GM19025 (cell line): ENCODE data around the gene WDR91.
"Not testable (repeated sequence)": the region's sequence is repeated elsewhere in the genome, so short reads cannot be mapped to it uniquely, and the experiment has no call there.

ENCODE experiments used
- ATAC-seq: cut with Tn5 transposase; IDR thresholded peaks from one replicate; pipeline ENCODE4 v1.9.1; 2021; ENCODE audit warnings: mild to moderate bottlenecking, low read depth, moderate library complexity; ENCODE audit not compliant: unreplicated experiment

WDR91 gene

DNA sequence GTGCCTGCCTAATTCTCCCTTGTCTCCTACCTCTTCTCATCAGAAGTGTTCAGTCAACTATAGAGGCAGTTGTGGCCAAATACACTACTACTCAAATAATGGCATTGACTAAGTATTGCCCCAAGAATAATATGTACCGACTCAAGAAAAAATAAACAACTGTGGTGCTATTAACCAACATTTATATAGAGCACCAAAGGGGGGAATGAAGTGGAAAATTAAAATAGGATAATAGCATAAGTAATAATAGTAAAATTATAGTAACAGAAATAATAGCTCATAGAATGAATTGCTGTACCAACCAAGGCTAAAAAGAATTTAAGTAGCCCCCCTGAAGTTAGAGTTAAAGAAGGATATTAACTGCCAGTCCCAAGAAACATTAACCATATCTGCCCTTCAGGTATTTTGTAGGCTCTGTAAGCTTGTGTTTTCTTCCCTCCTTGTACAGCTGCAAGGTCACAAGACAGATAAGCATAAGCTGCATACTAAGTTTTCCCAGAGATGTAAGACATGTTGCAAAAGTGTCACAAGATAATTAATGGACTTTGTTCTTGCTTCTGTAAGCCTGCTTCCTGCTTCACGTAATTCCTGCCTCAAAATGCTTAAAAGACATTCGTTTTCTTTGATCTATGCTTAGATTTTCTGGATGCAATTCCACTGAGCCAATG lies 29.9 kb downstream of the WDR91 start:
- no peak for ATAC-seq

GRCh38 chr7:135180122-135180521 lies 31.2 kb downstream of the WDR91 start:
- no peak for ATAC-seq

GRCh38 chr7:135179321-135179925 lies 31.9 kb downstream of the WDR91 start:
- no peak for ATAC-seq

- ATAC-seq: no peak
These were observed 33.0 kb downstream of the WDR91 start for GRCh38 chr7:135178364-135178763.

DNA sequence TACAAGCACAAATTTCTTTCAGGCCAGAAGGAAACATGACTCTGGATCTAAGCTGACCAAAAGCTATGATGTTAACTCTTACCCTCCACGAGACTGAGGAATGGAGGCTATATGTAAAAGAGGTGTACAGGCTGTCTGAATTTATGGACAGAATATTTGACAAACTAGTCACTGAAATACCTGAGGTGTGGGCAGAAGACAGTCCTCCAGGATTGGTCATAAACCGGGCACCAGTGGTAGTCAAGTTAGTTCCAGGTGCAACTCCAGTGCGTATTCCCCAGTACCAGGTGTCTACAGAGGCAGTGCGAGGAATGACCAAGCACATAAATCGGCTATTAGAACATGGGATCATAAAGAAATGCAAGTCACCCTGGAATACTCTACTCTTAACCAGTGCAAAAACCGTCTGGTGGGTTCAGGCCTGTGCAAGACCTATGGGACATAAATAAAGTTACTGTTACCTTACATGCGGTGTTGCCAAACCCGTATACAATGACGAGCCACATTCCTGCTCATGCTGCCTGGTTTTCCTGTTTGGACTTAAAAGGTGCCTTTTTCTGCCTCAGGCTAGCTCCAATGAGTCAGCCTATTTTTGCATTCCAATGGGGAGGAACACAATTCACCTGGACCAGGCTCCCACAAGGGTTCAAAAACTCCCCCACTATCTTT lies 34.2 kb downstream of the WDR91 start:
- ATAC-seq: no peak

DNA sequence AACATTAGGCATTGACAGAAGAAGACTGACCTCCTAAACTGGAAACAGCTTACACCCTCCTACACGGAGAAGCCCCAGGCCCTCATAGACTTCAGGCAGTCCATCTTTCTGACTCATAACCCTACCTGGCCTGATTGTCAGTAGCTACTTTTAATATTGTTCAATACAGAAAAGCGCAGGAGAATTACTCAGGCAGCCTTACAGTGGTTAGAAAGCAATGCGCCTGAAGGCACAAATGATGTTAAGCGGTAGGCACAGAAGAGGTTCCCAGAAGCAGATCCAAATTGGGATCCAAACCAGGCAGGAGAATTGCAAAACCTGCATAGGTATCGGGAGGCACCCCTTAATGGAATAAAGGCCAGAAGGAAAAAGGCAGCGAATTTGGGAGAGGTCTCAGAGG lies 35.4 kb downstream of the WDR91 start:
- no peak for ATAC-seq

- no peak for ATAC-seq
These were observed 36.4 kb downstream of the WDR91 start for GRCh38 chr7:135174941-135175340.

GRCh38 chr7:135173916-135174315 lies 37.4 kb downstream of the WDR91 start:
- not testable (repeated sequence) for ATAC-seq

DNA sequence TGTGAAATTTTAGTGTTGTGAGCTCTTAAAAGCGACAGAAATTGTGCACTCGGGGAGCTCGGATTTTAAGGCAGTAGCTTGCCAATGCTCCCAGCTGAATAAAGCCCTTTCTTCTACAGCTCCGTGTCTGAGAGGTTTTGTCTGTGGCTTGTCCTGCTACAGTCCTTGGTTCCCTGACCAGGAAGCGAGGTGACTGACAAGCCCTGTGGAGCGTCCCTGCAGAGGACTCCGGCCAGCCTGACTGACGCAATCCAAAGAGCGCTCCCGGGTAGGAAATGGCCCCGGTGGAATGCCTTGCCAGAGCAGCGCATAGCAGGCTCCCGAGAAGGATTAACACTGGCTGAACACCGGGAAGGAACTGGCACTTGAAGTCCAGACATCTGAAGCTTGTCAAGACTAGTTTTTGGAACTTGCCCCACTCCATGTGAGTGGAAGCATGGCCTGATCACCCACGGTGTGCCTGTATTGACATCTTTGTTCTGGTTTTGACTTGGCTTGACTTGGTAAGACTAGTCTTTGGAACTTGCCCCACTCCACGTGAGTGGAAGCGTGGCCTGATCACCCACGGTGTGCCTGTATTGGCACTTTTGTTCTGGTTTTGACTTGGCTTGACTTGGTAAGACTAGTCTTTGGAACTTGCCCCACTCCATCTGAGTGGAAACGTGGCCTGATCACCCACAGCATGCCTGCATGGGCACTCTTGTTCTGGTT lies 39.6 kb downstream of the WDR91 start:
- not testable (repeated sequence) for ATAC-seq

DNA sequence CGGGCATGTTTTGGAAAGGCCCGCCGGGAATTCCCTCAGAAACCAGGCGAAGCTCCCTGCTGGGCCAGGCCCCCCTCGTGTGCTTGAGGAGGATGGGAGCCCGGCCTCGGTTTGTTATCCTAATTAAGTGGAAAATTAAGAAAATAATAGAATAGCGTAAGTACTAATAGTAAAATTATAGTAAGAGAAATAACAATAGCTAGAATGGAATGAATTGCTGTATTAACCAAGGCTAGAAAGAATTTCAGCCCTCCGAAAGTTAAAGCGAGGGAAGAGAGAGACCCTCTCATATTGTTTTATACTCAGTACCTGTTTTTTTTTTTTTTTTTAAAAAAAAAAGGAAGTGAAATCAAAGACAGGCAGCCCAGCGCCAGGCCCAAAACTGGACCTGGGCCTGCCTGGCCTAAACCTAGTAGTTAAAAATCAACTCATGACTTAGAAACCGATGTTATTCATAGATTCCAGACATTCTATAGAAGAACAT lies 40.3 kb downstream of the WDR91 start:
- peak; percentile 9 for ATAC-seq

GRCh38 chr7:135170274-135170997 lies 40.9 kb downstream of the WDR91 start, which contains the start of gene CYREN:
Gene CYREN, minus strand, starts transcription at chr7:135170707. Its CDS starts 1,785 bp downstream, at chr7:135168922.
- ATAC-seq: peak; percentile 65

GRCh38 chr7:135169964-135170273 lies 41.4 kb downstream of the WDR91 start:
- no peak for ATAC-seq

DNA sequence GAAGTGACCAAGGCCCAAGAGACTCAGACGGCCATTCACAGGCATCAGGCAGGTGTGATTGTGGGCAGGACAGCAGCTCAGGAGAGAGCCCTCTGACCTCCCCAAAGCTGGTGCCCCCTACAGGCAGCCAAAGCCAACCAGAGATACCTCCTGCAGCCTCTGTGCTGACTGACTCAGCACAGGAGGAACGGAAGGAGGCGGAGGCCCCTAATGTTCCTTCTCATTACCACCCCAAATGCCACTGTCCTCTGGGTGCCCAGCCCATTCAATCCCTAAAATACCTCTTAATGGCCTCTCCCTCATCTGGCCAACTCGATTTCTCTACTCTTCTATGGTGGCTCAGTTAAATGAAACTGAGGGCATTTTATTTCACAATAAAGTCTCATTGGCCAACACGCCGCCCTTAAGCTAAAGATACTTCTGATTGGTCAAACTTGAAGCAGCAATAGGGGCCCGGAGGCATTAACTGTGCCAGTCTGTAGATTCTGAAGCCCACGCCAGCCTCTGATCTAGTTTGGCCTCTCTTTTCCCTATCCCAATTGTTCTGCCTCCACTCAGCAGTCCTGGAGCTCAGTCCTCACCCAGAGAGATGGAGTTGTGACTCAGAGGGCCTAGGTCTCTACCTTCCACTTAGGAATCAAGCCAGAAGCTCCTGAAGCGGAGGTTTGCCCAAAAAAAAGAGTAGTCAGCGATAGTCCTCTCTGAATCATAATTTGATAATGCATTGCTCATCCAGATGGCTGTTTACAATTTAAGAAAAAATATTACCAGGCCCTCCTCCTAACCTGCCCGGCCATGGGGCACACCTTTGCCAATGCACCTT lies 42.0 kb downstream of the WDR91 start:
- ATAC-seq: peak; percentile 29

DNA sequence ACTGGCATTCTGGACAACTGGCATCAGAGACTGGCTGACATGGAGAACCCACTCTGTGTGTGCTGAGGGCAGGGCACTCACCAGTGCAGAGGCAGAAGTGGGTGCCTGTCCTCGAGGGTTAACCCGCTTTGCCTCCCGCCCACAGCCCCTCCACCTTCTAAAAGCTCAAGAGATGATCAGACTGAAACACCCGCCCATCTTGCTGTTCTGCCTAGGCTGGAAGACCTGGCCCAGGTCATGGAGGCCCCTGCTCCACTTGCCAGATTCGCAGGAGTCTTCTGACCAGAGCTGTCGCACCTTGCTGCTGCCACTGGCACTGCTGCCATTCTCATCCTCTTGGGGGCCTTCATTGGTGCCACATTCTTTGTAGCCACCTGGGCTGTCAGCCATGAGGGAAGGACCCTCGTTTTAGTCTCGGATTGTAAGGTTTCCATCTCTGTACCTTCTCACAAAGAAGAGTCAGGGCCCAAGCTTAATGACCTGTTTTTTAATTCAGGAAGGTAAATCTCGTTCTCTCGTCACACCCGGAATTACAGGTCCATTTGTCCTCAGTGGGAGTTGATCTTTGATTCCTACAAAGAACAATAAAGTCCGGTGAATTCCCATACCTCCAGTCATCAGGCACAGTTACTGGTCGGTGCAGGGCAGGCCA lies 42.7 kb downstream of the WDR91 start:
- ATAC-seq: no peak

GRCh38 chr7:135168001-135168400 lies 43.3 kb downstream of the WDR91 start:
- ATAC-seq: no peak

GRCh38 chr7:135167365-135167917 lies 43.9 kb downstream of the WDR91 start:
- ATAC-seq: no peak

DNA sequence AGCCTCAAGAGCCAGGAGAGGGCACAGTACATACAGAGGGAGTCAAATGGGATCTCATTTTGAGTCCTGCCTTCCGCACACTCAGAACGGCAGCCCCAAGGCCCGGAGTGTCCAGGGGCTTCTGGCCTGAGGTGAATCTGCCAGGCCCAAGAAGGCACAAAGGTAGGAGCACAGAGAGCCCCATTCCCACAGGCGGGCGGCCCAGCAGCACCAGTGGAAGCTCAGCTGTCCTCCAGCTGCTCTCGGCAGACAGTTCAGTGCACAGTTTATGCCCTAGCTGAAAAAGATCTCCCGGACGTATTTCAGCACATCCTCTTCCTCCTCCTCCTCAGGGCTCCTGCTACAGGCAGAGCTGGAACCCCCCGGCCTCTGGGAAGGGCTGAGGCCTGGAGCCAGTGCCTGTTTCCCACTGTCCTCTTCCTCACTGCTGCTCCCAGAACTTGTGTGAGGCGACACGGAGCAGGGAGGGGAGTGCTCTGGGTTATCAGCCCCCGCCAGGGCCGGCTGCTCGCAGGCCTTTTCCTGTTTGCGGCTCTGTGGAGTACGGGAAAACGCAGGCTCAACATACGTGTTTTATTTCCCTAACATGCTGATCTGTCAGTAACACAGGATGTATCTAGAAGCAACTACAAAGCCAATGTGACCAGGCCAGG lies 44.9 kb downstream of the WDR91 start:
- no peak for ATAC-seq

GRCh38 chr7:135165862-135166261 lies 45.5 kb downstream of the WDR91 start:
- no peak for ATAC-seq
